ENCODE results near the gene IRS2.

GRCh38 chr13:109720758-109721184 lies 65.6 kb downstream of the IRS2 start:
- TF ChIP-seq EZH2 (IDR thresholded peaks at IDR 0.05; ENCODE audit: insufficient read depth, poor library complexity, severe bottlenecking) (no peak), EZH2phosphoT487 (IDR thresholded peaks at IDR 0.05; ENCODE audit: insufficient read depth, low read depth) (no peak)
